ENCODE measurements around the gene TERT. TPM values are rescaled to one million over a fixed set of nuclear protein-coding genes. Genes with fewer than 3 reads are reported as not detected.

TERT gene
- total RNA-seq, 4 donors from 2014 or later, result not detected

DNA sequence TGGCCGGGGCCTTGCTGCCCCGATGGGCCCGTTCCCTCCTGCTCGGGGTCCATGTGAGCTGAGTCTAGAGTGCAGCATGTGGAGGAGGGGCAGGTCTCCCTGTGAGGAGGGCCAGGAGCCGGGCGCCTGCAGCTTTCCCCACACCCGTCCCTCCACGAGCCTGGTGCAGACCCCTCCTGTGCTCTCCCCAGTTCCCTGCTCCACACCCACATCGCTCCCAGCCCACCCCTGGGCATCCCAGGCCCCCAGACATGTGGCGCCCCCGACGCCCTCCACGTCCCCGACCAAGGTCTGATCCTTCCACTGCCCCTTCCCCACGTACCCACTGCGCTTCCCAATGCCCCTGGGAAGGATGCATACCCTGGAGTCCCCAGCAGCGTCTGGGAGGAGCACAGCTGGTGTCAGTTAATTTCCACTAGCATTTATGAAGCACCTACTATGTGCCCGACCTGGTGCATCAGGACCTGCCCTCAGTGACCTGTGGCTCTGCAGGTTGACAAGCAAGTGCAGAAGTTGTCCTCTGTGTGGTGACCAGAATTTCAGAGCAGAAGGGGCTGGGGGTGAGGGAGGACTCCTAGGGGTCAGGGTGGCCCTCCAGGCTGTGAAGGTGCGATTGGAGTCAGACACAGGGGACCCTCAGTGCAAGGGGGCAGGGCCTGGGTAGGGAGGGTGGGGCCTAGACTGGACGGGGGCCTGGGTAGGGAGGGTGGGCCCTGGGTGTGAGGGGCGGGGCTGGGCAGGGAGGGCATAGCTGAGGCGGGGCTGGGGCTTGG, 80.5 kb downstream of the TERT start:
- DNase-seq (ENCODE audit: low spot score) (no peak), ATAC-seq (ENCODE audit: low FRiP score) (no peak)
- TF ChIP-seq, protein P1, sequence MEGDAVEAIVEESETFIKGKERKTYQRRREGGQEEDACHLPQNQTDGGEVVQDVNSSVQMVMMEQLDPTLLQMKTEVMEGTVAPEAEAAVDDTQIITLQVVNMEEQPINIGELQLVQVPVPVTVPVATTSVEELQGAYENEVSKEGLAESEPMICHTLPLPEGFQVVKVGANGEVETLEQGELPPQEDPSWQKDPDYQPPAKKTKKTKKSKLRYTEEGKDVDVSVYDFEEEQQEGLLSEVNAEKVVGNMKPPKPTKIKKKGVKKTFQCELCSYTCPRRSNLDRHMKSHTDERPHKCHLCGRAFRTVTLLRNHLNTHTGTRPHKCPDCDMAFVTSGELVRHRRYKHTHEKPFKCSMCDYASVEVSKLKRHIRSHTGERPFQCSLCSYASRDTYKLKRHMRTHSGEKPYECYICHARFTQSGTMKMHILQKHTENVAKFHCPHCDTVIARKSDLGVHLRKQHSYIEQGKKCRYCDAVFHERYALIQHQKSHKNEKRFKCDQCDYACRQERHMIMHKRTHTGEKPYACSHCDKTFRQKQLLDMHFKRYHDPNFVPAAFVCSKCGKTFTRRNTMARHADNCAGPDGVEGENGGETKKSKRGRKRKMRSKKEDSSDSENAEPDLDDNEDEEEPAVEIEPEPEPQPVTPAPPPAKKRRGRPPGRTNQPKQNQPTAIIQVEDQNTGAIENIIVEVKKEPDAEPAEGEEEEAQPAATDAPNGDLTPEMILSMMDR (IDR thresholded peaks at IDR 0.05), result no peak

DNA sequence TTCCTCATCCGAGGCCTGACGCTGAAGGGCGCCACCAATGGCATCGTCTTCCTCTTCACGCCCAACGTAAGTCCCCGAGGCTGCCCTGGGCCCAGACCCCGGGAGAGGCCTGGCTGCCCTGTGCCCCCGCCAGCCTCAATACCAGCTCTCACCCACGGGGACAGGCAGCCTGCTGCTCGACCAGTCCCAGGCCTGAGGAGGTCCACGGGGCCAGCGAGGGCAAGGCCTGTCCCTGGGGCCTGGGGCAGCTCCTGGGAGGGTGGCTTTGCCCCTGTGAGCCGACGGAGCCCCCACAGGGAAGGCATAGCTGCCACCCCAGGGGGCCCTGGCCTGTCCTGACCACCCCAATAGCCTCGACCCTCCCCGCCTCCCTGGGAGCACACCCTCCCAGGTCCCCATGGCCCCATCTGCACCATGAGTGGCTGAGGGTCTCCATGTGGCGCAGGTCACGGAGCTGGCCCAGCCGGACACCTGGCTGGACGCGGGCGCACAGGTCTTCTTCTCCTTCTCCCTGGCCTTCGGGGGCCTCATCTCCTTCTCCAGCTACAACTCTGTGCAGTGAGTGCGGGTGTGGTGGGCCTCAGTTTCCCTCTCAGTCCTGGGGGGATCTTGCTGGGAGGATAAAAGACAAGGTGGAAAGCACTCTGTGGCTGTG, 81.2 kb downstream of the TERT start:
- TF ChIP-seq, protein P1 (IDR thresholded peaks at IDR 0.05), result no peak
- ATAC-seq (ENCODE audit: low FRiP score) (no peak), DNase-seq (ENCODE audit: low spot score) (no peak)

DNA sequence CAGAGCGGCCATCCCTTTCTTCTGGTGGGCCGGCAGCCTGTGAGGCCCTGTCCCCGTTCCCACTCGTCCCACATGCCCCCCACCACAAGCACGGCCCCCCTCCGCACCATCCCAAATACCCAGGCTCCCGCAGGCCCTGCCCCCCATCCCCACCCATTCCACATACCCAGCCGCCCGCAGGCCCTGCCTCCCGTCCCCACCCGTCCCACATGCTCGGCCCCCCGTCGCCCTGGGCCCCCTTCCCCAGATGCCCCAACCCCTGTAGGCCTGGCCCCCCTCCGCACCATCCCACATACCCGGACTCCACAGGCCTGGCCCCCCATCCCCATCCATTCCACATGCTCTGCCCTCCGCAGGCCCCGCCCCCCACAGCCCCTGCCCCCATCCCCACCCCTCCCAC, 82.0 kb downstream of the TERT start:
- DNase-seq (ENCODE audit: low spot score), result no peak

DNA sequence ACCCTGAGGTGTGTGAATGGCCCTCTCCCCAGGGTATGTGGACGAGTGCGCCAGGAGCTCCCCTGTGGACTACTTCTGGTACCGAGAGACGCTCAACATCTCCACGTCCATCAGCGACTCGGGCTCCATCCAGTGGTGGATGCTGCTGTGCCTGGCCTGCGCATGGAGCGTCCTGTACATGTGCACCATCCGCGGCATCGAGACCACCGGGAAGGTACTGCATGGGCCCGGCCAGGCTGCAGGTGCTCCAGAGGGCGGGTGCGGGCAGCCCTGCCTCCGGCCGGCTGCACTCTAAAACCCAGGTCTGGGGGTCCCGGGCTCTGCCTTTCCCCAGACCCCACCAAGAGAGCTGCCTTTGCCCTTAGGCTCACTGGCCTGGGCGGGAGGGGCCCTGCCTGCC, 82.6 kb downstream of the TERT start:
- DNase-seq (ENCODE audit: low spot score), result no peak
- TF ChIP-seq, protein P1 (IDR thresholded peaks at IDR 0.05), result no peak
- ATAC-seq (ENCODE audit: low FRiP score), result no peak

More for the DNA sequence above, 82.0 kb downstream of the TERT start:
- ATAC-seq (ENCODE audit: low FRiP score), result no peak
- TF ChIP-seq, protein P1 (IDR thresholded peaks at IDR 0.05), result no peak

DNA sequence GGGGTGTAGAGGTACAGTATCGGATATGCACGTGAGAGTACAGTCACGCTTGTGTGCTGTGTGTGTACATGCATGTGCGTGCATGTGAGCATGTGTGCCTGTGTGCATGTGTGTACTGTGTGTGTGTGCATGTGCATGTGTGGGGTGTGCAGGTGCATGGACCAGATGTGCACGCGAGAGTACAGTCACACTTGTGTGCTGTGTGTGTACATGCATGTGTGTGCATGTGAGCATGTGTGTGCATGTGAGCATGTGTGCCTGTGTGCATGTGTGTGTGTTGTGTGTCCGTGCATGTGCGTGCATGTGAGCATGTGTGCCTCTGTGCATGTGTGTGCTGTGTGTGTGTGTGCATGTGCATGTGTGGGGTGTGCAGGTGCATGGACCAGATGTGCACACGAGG, 83.2 kb downstream of the TERT start:
- TF ChIP-seq, protein P1 (IDR thresholded peaks at IDR 0.05), result no peak
- ATAC-seq (ENCODE audit: low FRiP score), result no peak
- DNase-seq (ENCODE audit: low spot score), result no peak

DNA sequence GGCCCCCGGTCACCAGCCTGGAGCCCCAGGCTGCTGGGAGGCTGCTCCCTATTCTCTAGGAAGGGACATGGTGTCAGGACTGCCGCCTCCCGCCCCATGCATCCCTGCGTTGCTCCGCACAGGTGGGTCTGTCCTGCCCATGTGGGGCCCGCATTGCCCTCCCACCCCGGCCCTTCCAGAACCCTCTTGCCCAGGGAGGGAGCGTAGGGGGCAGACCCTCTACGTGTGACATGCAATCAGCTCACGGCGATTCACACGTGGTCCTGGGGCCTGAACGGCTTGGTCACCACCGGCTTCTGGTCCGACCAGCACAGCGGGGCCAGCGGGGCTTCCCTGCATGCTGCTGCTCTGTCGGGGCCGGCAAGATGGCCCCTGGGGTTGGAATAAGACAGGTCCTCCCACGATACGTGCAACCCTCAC, 84.0 kb downstream of the TERT start:
- ATAC-seq (ENCODE audit: low FRiP score), result no peak
- DNase-seq (ENCODE audit: low spot score), result no peak
- TF ChIP-seq, protein P1 (IDR thresholded peaks at IDR 0.05), result no peak
